HG02970 (cell line): ENCODE results near the gene RETREG2.
A peak's percentile ranks its signal among the peaks of the same experiment; 100 is the strongest.

ENCODE experiments used
- ATAC-seq: cut with Tn5 transposase; IDR thresholded peaks from one replicate; pipeline ENCODE4 v1.9.1; 2021; ENCODE audit warnings: mild to moderate bottlenecking, moderate library complexity, moderate number of reproducible peaks; ENCODE audit not compliant: unreplicated experiment, low FRiP score

Gene RETREG2

DNA sequence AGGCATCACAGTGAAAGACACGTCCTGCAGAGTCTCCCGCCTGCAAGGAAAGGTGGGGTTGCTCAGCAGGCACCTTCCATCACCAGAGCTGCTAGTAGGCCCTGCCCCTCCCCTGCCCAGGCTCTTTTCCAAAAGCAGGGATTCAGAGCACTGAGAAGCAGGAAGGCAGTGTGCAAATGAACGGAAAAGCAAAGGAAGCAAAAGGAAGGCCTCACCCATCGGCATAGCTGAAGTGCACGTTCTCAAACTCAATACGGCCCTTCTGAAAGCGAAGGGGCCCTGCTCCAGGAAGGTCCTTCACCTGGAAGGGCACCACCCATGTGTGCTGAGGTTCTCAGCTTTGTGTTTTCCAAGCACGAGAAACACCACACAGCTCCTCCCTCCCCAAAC is 34.9 kb downstream of the RETREG2 start:
- no peak for ATAC-seq

DNA sequence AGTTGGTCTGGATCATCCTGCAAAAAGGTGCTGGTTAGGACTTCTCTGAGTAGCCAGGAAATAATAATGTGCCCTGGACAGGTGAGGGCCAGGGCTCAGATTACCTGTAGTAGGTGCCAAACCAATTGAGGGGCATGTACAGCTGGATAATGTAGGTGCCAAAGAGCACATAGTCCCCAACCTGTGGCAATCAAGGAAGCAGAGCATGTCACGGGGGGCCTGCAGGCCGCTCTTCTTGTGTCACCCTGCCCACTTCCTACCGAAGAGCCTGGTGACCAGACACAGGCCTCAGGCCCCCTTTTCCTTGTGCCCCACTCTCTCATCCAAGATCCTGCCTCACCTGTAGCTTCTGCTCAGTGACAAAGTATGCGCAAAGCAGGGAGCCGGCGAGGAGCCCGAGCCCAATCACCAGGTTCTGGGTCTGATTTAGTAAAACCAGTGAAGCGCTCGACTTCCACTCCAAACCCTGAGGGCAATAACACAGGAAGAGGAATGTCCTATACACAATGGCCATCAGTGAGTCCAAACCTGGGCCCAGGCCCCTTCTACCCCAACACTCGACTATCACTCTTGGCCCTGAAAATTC is 35.5 kb downstream of the RETREG2 start:
- ATAC-seq, result no peak

GRCh38 chr2:219214141-219214540 is 36.1 kb downstream of the RETREG2 start:
- ATAC-seq, result no peak

DNA sequence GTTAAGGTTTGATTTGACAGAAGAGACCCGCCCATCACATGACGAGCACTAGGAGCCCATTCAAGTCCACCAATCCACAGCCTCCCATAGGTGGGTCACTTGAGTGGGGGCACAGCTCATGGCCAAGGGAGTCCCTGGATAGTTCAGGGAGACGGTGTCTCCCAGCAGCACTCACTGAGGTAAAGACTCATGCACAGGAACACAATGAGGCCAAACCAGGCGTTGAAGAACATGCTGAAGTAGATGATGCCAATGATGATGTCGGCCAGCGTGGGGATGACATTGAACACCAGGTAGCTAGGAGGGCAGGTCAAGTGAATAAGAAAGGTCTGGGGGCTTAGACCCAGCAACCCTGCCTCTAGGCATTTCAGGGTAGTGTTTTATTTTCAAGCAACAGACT is 36.7 kb downstream of the RETREG2 start:
- ATAC-seq, result no peak

DNA sequence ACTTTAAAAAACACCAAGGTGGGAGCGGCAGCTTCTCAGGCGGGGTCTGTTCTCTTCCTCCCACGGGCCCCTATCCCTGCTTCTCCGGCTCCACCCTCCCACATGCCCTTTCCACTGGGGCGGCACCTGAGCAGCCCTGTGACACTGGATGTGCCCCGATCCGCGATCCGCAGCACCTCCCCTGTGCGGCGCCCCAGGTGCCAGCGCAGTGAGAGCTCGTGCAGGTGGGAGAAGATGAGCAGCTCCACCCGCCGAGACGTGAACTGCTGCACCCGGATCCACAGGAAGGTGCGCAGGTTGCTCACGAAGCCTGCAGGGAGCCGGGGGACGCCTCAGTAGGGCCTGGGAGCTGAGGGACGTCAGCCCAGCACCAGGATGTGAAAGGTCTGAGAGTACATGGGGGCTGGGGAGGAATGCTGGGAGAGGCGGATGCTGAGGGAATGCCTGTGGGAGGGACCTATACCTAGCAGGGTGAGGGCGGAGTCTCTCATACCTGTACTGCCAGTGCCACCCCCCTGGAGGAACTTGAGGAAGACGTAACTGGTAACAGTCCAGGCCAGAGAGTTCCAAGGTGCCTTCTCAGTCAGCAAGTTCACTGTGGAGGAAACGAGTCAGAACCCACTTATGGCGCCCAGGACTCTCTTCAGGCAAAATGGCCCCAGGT is 37.9 kb downstream of the RETREG2 start:
- no peak for ATAC-seq

DNA sequence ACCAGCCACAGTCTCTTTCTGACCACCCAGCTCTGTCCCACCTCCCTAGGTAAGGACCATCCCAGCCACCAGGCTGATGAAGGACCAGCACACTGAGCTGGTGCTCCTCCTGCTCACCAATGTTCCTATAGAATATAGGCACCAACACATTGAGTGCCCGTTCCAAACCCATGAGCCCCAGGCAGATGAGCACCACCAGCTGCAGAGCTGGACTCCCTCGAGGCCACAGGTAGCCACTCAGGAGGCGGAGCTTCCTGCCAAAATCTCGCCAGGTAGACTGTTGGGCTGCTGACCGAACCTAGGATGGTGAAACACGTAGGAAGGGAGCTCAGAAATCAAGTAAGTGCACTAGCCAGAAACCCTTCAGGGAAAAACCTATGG is 38.5 kb downstream of the RETREG2 start:
- no peak for ATAC-seq

DNA sequence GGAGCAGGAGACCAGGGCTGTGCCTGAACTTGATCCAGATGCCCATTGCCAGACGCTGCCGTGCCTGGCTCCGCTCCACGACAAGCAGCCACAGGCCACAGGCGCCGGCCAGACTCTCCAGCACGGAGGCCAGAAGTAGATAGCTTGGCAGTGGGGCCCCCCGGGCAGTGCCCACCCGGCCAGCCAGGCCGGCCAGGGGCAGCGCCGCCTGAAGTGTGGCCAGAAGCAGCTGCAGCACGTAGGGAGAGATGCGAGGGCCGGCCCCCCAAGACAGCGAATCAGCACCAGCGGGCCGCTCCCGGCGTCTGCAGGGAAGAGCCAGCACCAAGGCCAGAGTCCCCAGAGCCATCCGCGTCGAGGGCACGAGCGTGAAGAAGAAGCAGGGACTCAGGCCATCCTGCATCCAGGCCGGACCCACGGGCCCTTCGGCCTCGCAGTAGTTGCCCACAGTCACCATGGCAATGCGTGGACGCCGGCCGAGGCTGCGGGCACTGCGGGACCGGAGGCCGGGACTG is 40.2 kb downstream of the RETREG2 start:
- ATAC-seq, result peak; percentile 18

GRCh38 chr2:219218732-219219701 is 40.9 kb downstream of the RETREG2 start, which contains the start of gene ABCB6:
ABCB6 (minus strand) TSS chr2:219218958; CDS start chr2:219218673, 285 bp downstream.
- ATAC-seq, result peak; percentile 74

GRCh38 chr2:219219784-219220532 is 41.9 kb downstream of the RETREG2 start:
- no peak for ATAC-seq

- ATAC-seq, result no peak
These were observed 42.8 kb downstream of the RETREG2 start for GRCh38 chr2:219220652-219221402.

DNA sequence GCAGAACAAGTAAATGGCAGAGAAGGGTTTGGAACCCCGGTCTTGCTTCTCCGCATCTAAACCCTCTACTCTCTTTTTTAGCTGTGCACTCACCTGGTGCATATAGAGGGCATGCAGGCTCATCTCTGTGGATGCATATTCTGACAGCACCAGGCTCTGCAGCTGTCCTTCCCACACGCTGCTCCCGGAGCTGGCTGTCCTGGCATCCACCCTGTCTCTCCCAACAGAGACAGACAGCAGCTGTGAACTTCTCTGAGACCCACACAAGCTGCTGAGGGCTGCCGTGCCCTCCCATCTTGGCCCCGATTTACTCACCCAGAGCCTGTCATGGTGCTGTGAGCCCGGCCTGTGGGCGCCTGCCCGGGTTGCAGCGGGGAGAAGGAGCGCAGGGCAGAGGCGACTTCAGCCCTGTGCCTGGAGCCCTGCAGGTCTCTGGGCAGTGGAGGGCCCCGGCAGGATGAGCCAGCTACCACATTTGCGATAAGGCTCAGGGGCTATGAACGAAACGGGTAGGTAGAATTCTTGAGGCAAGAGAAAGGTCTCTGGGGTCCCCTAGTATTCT is 44.0 kb downstream of the RETREG2 start:
- no peak for ATAC-seq

DNA sequence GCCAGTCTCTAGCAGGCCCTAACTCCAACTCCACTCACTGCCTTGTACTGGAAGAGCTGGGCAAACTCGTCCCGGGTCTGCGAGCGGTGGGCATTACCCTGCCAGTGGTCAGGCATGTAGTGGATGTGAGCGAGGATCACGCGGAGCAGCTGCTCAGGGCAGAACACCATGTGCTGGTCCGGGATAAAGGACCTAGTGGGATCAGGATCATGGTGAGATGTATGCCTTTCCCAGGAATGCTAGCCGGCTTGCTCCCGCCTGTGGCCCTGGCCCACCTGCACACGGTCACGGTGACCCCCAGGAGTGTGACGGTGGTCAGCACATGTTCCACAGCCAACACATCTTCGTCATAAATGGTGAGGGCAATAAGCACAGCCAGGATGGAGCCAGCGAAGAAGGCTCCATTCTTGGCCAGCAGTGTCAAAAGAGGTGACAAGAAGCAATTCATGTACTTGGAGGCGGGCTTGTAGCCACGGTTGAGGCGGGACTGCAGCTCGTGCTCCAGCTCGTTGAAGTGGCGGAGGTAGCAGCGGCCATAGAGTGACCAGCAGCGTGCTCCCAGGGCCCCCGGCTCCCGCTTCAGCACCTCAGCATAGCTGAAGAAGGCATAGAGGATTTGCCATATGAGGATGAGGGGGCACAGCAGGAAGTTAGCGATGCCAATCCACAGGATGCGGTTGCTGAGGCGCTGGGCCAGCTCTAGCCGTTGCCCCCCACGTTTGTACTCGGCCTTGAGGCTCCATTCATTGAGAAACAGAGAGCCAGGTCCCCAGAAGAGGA is 45.9 kb downstream of the RETREG2 start:
- ATAC-seq, result no peak

DNA sequence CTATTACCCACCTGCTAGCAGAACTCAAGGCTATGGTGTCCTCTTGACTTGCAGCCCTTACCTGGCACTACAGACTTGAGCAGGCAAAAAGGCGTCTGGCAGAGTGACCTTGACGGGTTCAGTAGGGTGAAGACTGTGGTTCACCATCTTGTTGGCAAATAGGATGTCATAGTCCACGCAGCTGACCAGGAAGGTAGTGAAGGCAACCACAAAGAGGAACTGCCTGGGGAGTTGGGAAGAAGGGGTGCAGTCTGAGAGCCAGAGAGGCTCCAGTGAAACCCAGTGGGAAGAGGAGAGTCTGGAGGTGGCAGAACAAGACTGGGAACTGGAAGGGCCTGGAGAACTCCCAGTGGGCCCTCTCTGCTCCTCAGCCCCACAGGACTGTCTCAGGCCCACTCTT is 47.3 kb downstream of the RETREG2 start:
- no peak for ATAC-seq

DNA sequence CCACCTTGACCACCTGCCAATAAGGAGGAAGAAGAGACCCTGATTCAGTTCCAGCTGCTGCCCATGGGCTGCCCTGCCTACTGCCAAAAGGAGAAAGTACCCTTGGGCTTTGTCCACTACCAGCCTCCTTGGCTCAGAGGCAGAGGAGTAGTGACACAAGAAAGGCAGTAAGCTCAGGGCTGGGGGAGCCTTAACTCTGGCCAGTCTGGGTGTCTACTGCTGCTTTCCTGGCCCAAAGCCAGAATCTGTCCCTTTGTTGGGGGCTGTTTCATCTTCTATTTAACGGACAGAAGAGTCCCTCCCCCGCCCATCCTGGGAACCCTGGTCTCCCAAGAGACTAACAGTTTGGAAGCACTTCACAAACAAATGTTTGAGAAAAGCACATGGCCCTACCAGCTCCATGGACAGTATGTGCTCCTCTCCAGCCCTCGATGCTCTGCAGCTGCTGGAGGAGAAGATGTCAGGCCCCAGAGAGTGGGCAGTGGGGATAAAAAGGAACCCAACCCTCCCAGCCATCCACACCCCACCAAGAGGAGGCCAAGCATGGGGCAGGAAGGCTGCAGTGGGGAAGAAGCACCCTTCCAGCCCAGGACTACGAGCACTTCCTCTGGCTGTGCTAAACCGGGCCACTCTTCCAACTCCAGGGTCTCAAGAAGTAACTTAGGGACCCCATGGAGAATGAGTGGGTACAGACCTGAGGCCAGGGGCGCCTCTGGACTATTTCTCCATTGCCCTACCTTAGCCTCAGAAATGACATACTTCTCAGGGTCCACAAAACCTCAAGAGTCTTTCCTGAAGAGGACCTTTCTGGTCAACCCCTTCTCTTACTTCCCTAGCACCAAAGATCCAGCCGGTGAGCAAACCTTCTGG is 50.2 kb downstream of the RETREG2 start:
- no peak for ATAC-seq

GRCh38 chr2:219228911-219229304 is 50.8 kb downstream of the RETREG2 start:
- no peak for ATAC-seq

DNA sequence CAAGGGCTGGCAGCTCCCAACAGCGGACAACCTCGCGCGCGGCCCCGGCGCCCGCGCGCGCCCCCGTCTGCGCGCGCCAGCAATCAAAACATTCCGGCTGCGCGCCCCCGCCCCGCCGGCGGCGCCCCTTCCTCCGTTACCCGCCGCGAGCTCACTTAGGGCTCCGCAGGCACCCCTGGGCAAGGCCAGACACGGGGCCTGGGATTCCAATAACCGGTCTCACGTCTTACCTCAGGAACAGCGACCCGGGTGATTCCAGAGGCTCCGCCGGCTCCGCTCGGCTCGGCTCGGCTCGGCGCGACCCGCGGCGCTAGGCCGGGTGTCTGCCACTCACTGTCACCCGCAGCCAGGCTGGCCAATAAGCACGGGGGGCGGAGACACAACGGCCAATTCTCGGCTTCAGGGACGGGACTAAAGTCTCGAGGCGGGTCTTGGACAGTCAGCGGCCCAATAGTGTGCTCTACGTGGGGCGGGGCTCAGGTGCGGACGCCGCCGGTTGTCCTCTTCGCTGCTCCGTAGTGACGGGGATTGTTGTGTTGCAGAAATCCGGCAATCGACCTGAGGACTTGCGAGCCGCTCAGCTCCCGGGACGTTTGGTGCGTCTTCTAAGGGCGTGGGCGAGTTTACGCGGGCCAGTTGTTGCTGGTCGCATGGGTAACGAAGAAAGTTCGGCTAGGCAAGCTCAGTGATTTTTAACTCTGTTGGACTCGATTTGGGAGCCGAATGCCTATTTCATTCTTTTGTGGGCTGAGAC is 51.4 kb downstream of the RETREG2 start, which contains the start of the genes ANKZF1 and ATG9A:
Gene ANKZF1, plus strand, starts transcription at position 502 of the 754 bp plus-strand sequence. CDS start 452 bp downstream, outside the sequence.
Gene ATG9A, minus strand, starts transcription at position 332 of the 754 bp plus-strand sequence. CDS start 1,612 bp downstream, outside the sequence.
- ATAC-seq, result peak; percentile 95
